Ishikawa (cell line): ENCODE measurements around the gene KRT7.

Experiments
- CEBPB ChIP-seq: IDR thresholded peaks from 2 replicates; pipeline ENCODE4 v1.6.1; 2012
- CREB1 ChIP-seq: IDR thresholded peaks from 2 replicates; pipeline ENCODE4 v1.6.1; 2012; ENCODE audit warnings: low read depth
- EGR1 ChIP-seq: IDR thresholded peaks from 2 replicates; pipeline ENCODE4 v1.6.1; 2012
- EP300 ChIP-seq: IDR thresholded peaks from 2 replicates; pipeline ENCODE4 v1.6.1; 2012; ENCODE audit warnings: borderline replicate concordance
- FOXM1 ChIP-seq: IDR thresholded peaks from 2 replicates; pipeline ENCODE4 v1.6.1; 2012; ENCODE audit warnings: low read depth, borderline replicate concordance
- NFIC ChIP-seq: IDR thresholded peaks from 2 replicates; pipeline ENCODE4 v1.6.1; 2012
- RAD21 ChIP-seq: IDR thresholded peaks from 2 replicates; pipeline ENCODE4 v1.6.1; 2012; ENCODE audit warnings: low read depth
- TAF1 ChIP-seq: IDR thresholded peaks from 2 replicates; pipeline ENCODE4 v1.6.1; 2012; ENCODE audit warnings: low read depth, mild to moderate bottlenecking
- TCF12 ChIP-seq: IDR thresholded peaks from 2 replicates; pipeline ENCODE4 v1.6.1; 2012; ENCODE audit warnings: low read depth
- TEAD4 ChIP-seq: IDR thresholded peaks from 2 replicates; pipeline ENCODE4 v1.6.1; 2012
- YY1 ChIP-seq: IDR thresholded peaks from 2 replicates; pipeline ENCODE4 v1.6.1; 2012; ENCODE audit warnings: low read depth
- ZBTB7A ChIP-seq: IDR thresholded peaks from 2 replicates; pipeline ENCODE4 v1.6.1; 2012; ENCODE audit warnings: low read depth
- TF ChIP-seq, protein P1 (sequence below): IDR thresholded peaks from 2 replicates; pipeline ENCODE4 v1.6.1; 2012
- TF ChIP-seq, protein P2 (sequence below): IDR thresholded peaks from 2 replicates; pipeline ENCODE4 v1.6.1; 2012; ENCODE audit warnings: low read depth, mild to moderate bottlenecking
- TF ChIP-seq, protein P3 (sequence below): IDR thresholded peaks from 2 replicates; pipeline ENCODE4 v1.6.1; 2012

Gene KRT7

DNA sequence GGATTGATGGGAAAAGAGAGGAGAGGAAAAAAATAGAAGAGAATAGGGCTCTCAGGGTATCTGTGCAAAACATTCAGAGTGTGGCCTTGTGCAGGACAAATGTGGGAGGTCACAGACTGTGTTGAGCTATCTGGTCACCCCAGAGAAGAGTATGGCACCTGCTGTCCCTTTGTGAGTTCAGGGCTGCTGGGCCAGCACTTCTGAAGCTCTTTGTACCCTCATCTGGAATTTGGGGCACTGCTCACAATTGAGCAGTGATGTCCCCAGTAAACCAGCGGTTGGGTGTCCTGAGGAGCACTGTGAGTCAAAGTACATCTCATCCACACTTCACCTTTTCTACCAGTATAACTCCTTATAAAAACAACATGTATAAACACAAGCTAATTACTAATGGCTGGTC is 60.9 kb downstream of the KRT7 start:
- no peak for TF ChIP-seq TCF12
- no peak for TF ChIP-seq CEBPB
- no peak for TF ChIP-seq EGR1
- TF ChIP-seq FOXM1: no peak
- TF ChIP-seq TAF1: no peak
- no peak for TF ChIP-seq EP300
- TF ChIP-seq, protein P1, sequence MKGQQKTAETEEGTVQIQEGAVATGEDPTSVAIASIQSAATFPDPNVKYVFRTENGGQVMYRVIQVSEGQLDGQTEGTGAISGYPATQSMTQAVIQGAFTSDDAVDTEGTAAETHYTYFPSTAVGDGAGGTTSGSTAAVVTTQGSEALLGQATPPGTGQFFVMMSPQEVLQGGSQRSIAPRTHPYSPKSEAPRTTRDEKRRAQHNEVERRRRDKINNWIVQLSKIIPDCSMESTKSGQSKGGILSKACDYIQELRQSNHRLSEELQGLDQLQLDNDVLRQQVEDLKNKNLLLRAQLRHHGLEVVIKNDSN: no peak
- TF ChIP-seq, protein P2, sequence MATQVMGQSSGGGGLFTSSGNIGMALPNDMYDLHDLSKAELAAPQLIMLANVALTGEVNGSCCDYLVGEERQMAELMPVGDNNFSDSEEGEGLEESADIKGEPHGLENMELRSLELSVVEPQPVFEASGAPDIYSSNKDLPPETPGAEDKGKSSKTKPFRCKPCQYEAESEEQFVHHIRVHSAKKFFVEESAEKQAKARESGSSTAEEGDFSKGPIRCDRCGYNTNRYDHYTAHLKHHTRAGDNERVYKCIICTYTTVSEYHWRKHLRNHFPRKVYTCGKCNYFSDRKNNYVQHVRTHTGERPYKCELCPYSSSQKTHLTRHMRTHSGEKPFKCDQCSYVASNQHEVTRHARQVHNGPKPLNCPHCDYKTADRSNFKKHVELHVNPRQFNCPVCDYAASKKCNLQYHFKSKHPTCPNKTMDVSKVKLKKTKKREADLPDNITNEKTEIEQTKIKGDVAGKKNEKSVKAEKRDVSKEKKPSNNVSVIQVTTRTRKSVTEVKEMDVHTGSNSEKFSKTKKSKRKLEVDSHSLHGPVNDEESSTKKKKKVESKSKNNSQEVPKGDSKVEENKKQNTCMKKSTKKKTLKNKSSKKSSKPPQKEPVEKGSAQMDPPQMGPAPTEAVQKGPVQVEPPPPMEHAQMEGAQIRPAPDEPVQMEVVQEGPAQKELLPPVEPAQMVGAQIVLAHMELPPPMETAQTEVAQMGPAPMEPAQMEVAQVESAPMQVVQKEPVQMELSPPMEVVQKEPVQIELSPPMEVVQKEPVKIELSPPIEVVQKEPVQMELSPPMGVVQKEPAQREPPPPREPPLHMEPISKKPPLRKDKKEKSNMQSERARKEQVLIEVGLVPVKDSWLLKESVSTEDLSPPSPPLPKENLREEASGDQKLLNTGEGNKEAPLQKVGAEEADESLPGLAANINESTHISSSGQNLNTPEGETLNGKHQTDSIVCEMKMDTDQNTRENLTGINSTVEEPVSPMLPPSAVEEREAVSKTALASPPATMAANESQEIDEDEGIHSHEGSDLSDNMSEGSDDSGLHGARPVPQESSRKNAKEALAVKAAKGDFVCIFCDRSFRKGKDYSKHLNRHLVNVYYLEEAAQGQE: no peak
- TF ChIP-seq TEAD4: no peak
- TF ChIP-seq, protein P3, sequence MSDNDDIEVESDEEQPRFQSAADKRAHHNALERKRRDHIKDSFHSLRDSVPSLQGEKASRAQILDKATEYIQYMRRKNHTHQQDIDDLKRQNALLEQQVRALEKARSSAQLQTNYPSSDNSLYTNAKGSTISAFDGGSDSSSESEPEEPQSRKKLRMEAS: no peak
- no peak for TF ChIP-seq CREB1
- TF ChIP-seq NFIC: no peak
- TF ChIP-seq RAD21: no peak
- no peak for TF ChIP-seq YY1
- no peak for TF ChIP-seq ZBTB7A

DNA sequence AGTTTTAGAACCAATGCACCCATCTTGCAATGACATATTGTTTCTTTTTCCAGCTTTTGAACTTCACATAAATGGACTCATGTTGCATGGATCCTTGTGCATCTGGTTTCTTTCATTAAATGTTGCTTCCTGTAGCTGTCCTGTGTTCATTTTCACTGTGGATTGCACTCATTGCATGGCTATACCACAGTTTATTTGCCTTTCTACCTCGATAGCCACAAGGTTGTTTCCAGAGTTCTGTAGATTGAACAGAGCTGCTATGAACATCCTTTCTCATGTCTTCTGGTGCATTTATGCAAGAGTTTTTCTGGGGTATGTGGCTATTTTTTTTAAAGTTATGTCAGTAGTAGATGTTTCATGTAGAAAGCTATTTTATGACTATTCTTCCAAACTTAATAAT is 61.8 kb downstream of the KRT7 start:
- TF ChIP-seq ZBTB7A (no peak), NFIC (no peak), CREB1 (no peak), YY1 (no peak), FOXM1 (no peak), RAD21 (no peak), TEAD4 (no peak), EGR1 (no peak), TAF1 (no peak), TCF12 (no peak), CEBPB (no peak), EP300 (no peak)
- TF ChIP-seq, protein P3: no peak
- TF ChIP-seq, protein P2: no peak
- TF ChIP-seq, protein P1: no peak

DNA sequence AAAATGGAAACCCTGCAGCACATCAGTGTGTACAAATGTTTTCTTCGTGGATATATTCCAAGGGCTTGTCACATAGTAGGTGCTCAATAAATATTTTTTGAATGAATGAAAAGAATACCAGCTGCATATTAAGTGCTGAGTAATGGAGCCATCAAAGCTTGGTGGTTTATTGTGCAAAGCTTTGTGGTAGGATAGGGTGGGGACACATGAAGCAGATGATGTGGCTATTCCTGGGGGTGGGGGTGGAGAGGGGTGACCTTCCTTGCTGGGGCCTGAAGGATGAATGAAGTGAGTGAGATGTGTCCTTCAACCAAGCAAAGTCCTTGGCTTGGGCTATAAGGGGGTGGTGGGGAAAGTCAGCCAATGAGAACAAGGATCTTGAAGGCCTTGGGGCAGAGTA is 62.6 kb downstream of the KRT7 start:
- TF ChIP-seq, protein P2: no peak
- TF ChIP-seq TAF1 (no peak), YY1 (no peak), CEBPB (no peak), TCF12 (no peak), TEAD4 (no peak), EP300 (no peak)
- TF ChIP-seq, protein P3: no peak
- TF ChIP-seq, protein P1: no peak

DNA sequence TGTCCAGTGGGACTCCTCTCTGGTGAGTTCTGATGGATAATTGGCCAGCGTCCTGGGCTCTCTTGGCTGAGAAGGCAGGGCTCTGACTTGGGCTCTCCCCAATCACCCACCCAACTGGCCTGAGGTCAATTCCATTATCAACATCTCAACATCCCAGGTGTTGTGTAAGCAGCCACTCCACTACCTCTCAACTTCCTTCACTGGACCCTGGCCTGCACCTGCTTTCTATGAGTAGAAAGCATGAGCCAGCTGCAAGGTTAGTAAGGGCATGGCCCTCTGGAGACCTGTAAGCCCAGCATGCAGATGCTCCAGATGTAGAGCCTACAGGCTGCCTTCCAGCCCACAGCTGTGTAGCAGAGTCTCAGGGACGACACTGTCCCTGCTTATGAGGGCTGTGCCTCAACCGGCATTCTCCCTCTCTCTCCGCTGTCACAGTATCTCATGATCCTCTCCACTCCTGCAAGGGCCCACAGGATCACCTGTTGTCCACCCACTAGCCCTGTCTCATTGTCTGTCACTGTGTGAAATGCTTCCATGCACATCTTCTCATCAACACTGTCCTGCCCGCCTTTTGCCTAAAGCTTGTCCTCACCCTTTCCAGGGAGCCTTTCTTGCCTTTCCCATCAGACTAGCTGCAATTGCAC is 63.7 kb downstream of the KRT7 start:
- TF ChIP-seq FOXM1: no peak
- TF ChIP-seq TAF1: no peak
- no peak for TF ChIP-seq RAD21
- TF ChIP-seq EGR1: no peak
- TF ChIP-seq TCF12: no peak
